IMR-90 (cell line): Measurements from ENCODE around the gene CUL7. TPM values are rescaled to one million over a fixed set of nuclear protein-coding genes. Genes with fewer than 3 reads are reported as not detected.

Experiments
- ATAC-seq: fragments of 200-7000 bp; cut with Tn5 transposase; 2 replicates; pipeline ENCODE4 v1.9.1; 2020; ENCODE audit warnings: low read depth, mild to moderate bottlenecking, moderate library complexity
- BruUV-seq: library from RNA; stranded (reverse); fragments of 400-500 nt; replicated peaks from 2 replicates; lab custom pipeline; 2021; lab: Mats Ljungman, UMichigan
- CTCF ChIA-PET: fragments of 300-600 bp; formaldehyde crosslinking; extraction: SDS; loops from one replicate; lab custom pipeline; 2021; ENCODE audit warnings: antibody characterized with exemption; lab: Yijun Ruan, JAX
- POLR2A ChIA-PET: fragments of 300-600 bp; sonication (Branson Sonifier 250); formaldehyde crosslinking; loops from one replicate; lab custom pipeline; 2022; ENCODE audit warnings: antibody characterized with exemption; ENCODE audit not compliant: unreplicated experiment; lab: Charles Lee
- DNase-seq: peaks from one replicate; pipeline ENCODE4 v3.0.0; 2013
- H2AFZ ChIP-seq: replicated peaks from 2 replicates; pipeline ENCODE3; 2013; ENCODE audit warnings: low read length, mild to moderate bottlenecking; ENCODE audit not compliant: poor library complexity
- H2AK5ac ChIP-seq: 2 replicates; pipeline ENCODE4 v1.6.1; 2013; ENCODE audit warnings: low read depth, low read length, inconsistent platforms
- H2AK9ac ChIP-seq: replicated peaks from 2 replicates; pipeline ENCODE3; 2013; ENCODE audit warnings: mild to moderate bottlenecking, low read depth, low read length, moderate library complexity; ENCODE audit not compliant: poor library complexity
- H2BK120ac ChIP-seq: 2 replicates; pipeline ENCODE4 v1.6.1; 2013; ENCODE audit warnings: low read depth, low read length, inconsistent platforms
- H2BK15ac ChIP-seq: 3 replicates; pipeline ENCODE4 v1.6.1; 2013; ENCODE audit warnings: low read depth, low read length, inconsistent platforms
- H2BK20ac ChIP-seq: 2 replicates; pipeline ENCODE4 v1.6.1; 2013; ENCODE audit warnings: low read depth, mild to moderate bottlenecking, inconsistent platforms, low read length, moderate library complexity
- H2BK5ac ChIP-seq: 2 replicates; pipeline ENCODE4 v1.6.1; 2013; ENCODE audit warnings: mild to moderate bottlenecking, low read depth, low read length, inconsistent platforms; ENCODE audit not compliant: poor library complexity, severe bottlenecking
- H3K14ac ChIP-seq: replicated peaks from 2 replicates; pipeline ENCODE4 v1.6.1; 2013; ENCODE audit warnings: low read depth, low read length, inconsistent platforms
- H3K18ac ChIP-seq: 2 replicates; pipeline ENCODE4 v1.6.1; 2013; ENCODE audit warnings: low read depth, low read length, control low read depth
- H3K23ac ChIP-seq: 2 replicates; pipeline ENCODE4 v1.6.1; 2013; ENCODE audit warnings: low read depth, low read length, inconsistent platforms
- H3K27ac ChIP-seq: 2 replicates; pipeline ENCODE4 v1.5.1; 2013; ENCODE audit warnings: mild to moderate bottlenecking, control low read depth, low read length; ENCODE audit not compliant: insufficient read depth
- H3K27me3 ChIP-seq: 2 replicates; pipeline ENCODE4 v1.6.1; 2013; ENCODE audit warnings: low read length; ENCODE audit not compliant: control insufficient read depth, insufficient read depth
- H3K36me3 ChIP-seq: 2 replicates; pipeline ENCODE4 v1.6.1; 2013; ENCODE audit warnings: low read length, mixed read lengths; ENCODE audit not compliant: control insufficient read depth, insufficient read depth
- H3K4ac ChIP-seq: 2 replicates; pipeline ENCODE4 v1.6.1; 2013; ENCODE audit warnings: low read depth, low read length, inconsistent platforms
- H3K4me1 ChIP-seq: 2 replicates; pipeline ENCODE4 v1.6.1; 2013; ENCODE audit warnings: low read length, mixed read lengths; ENCODE audit not compliant: control insufficient read depth, insufficient read depth
- H3K4me2 ChIP-seq: 2 replicates; pipeline ENCODE4 v1.6.1; 2013; ENCODE audit warnings: low read depth, mild to moderate bottlenecking, control low read depth, low read length, moderate library complexity
- H3K4me3 ChIP-seq: 2 replicates; pipeline ENCODE4 v1.5.1; 2013; ENCODE audit warnings: low read depth, mild to moderate bottlenecking, control low read depth, low read length, moderate library complexity; ENCODE audit not compliant: insufficient read depth
- H3K56ac ChIP-seq: 2 replicates; pipeline ENCODE4 v1.6.1; 2013; ENCODE audit warnings: low read length, inconsistent platforms; ENCODE audit not compliant: insufficient read depth; ENCODE audit errors: extremely low read depth
- H3K79me1 ChIP-seq, 2 experiments: 2 replicates each; pipeline ENCODE4 v1.6.1; 2013; ENCODE audit warnings: low read length in 2 of 2, inconsistent platforms in 1 of 2, low read depth in 1 of 2
- H3K9ac ChIP-seq: 2 replicates; pipeline ENCODE4 v1.6.1; 2013; ENCODE audit warnings: low read depth, low read length, control low read depth
- H3K9me1 ChIP-seq: 2 replicates; pipeline ENCODE4 v1.6.1; 2013; ENCODE audit warnings: low read length, inconsistent platforms; ENCODE audit not compliant: insufficient read depth
- H3K9me3 ChIP-seq: 2 replicates; pipeline ENCODE4 v1.6.1; 2013; ENCODE audit warnings: low read length; ENCODE audit not compliant: control insufficient read depth, insufficient read depth
- H4K20me1 ChIP-seq: 2 replicates; pipeline ENCODE4 v1.6.1; 2013; ENCODE audit warnings: low read length, inconsistent platforms; ENCODE audit not compliant: insufficient read depth
- H4K5ac ChIP-seq: 2 replicates; pipeline ENCODE4 v1.6.1; 2013; ENCODE audit warnings: mild to moderate bottlenecking, low read depth, low read length, control low read depth
- H4K8ac ChIP-seq, 2 experiments: 2 replicates each; pipeline ENCODE4 v1.6.1; 2013; ENCODE audit warnings: low read depth in 2 of 2, low read length in 2 of 2, control low read depth in 1 of 2, inconsistent platforms in 1 of 2
- H4K91ac ChIP-seq: 2 replicates; pipeline ENCODE4 v1.6.1; 2013; ENCODE audit warnings: low read depth, low read length, inconsistent platforms; ENCODE audit not compliant: insufficient read depth
- CEBPB ChIP-seq: IDR thresholded peaks from 2 replicates; pipeline ENCODE4 v1.6.1; 2012; ENCODE audit warnings: low read depth, low read length, improper control_type of control experiment
- CHD1 ChIP-seq: IDR thresholded peaks from 2 replicates; pipeline ENCODE4 v1.6.1; 2012; ENCODE audit warnings: low read depth, low read length, improper control_type of control experiment
- POLR2A ChIP-seq: IDR thresholded peaks from 2 replicates; pipeline ENCODE4 v1.6.1; 2012; ENCODE audit warnings: mild to moderate bottlenecking, low read depth, low read length
- WGBS, 2 experiments: methylation state at CpG; one replicate each; pipeline versions ENCODE4 v1.1.5 to v1.1.7; 2013; ENCODE audit warnings: missing lambda C conversion rate in 2 of 2; ENCODE audit not compliant: insufficient read length in 1 of 2; ENCODE audit errors: extremely low coverage in 2 of 2; 5-methylcytosine and 5-hydroxymethylcytosine counted together
- dilution Hi-C: fragments of 300-500 bp; cut with HindIII; formaldehyde crosslinking; loops from one replicate; pipeline ENCODE4 v1.14.3; 2018; ENCODE audit warnings: low sequenced_read_pairs; ENCODE audit not compliant: unreplicated experiment
- in situ Hi-C: fragments of 300-500 bp; cut with MboI; formaldehyde crosslinking; loops from 3 replicates; pipeline ENCODE4 v1.14.3; 2019; ENCODE audit warnings: low sequenced_read_pairs, inconsistent platforms, mixed read lengths
- intact Hi-C: fragments of 100-400 bp; cut with micrococcal nuclease; formaldehyde crosslinking; loops from 2 replicates; pipeline ENCODE4 v1.10.0; 2022
- polyA plus RNA-seq, 3 experiments: library from polyadenylated mRNA; depleted of rRNA; stranded (reverse); fragments of >200 nt; gene quantifications; 2 replicates each; pipeline ENCODE4 v1.2.3, GENCODE V29; 2012; ENCODE audit warnings: low replicate concordance in 1 of 3
- total RNA-seq: library from RNA; depleted of rRNA; stranded (reverse); fragments of >200 nt; gene quantifications from 2 replicates; pipeline ENCODE4 v1.2.3, GENCODE V29; 2012
- TF ChIP-seq, protein P1 (sequence below): fragments of 150-350 bp; IDR thresholded peaks from 2 replicates; pipeline ENCODE4 v1.6.1; 2017; ENCODE audit warnings: mild to moderate bottlenecking, antibody characterized with exemption, low read length, low read depth

CUL7 gene
- total and polyA plus RNA-seq, 2 of the 4 experiments (the other 2 are of a cell fraction): 38.0 to 39.3 TPM

DNA sequence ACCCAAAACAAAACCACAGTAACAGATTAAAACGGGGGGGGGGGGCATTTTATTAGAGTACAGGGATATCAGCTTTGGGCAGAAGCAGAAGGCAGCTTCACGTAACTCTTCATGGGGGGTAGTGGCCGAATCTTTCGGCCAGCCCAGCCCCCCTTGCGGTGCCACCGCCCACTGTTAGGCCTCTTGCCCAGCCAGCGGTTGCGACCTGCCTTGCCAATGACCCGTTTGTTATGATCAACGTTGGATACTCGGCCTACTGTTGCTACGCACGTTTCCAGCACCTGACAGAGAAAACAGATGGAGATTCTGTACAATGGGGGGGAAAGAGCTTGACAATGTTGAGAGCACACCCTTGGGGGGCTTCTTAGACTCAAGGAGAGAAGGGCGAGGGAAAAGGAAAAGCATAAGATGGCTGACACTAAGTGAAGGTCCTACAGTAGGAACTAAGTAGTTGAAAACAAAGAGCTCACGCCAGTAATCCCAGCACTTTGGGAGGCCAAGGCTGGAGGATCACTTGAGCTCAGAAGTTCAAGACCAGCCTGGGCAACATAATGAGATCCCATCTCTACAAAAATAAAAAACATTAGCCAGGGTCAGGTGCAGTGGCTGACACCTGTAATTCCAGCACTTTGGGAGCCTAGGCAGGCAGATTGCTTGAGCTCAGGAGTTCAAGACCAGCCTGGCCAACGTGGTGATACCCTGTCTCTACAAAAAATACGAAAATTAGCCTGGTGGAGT, 724 bp upstream of the CUL7 start:
- no peak for ATAC-seq

More for the DNA sequence above, 724 bp upstream of the CUL7 start:
- Histone ChIP-seq H4K5ac (peak overlapping the region; percentile 95), H3K56ac (no peak overlapping the region), H3K4me3 (peak overlapping the region; percentile 16; the same call in 1 of the 2 replicates), H4K8ac (peak overlapping the region; percentile 84 to 97), H3K27me3 (no peaks in the 10 kb centered on the region), H3K27ac (peak overlapping the region; percentile 17; the same call in 1 of the 2 replicates), H3K79me1 (peaks cover 30 to 64% of the 10 kb centered on the region in 2 experiments), H2AFZ (peak overlapping the region; percentile 28), H2AK9ac (peak overlapping the region; percentile 92), H2AK5ac (peak overlapping the region; percentile 92), H3K23ac (no peak overlapping the region), H2BK15ac (no peak overlapping the region; the same call in 2 of the 3 replicates), H3K36me3 (peaks cover 36% of the 10 kb centered on the region), H2BK120ac (no peak overlapping the region), H3K4me2 (no peak overlapping the region), H4K91ac (peak overlapping the region; percentile 41; the same call in 1 of the 2 replicates), H2BK20ac (no peak overlapping the region), H3K14ac (peak overlapping the region; percentile 66; the same call in 1 of the 2 replicates), H3K4ac (peak overlapping the region; percentile 51), H3K9me3 (no peaks in the 10 kb centered on the region), H3K18ac (no peak overlapping the region), H3K9me1 (peaks cover 21% of the 10 kb centered on the region), H2BK5ac (peak overlapping the region; percentile 61), H3K4me1 (peaks cover 20% of the 10 kb centered on the region), H4K20me1 (no peaks in the 10 kb centered on the region), H3K9ac (no peak overlapping the region)
- TF ChIP-seq, protein P1, sequence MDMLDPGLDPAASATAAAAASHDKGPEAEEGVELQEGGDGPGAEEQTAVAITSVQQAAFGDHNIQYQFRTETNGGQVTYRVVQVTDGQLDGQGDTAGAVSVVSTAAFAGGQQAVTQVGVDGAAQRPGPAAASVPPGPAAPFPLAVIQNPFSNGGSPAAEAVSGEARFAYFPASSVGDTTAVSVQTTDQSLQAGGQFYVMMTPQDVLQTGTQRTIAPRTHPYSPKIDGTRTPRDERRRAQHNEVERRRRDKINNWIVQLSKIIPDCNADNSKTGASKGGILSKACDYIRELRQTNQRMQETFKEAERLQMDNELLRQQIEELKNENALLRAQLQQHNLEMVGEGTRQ: no peak
- no peak for TF ChIP-seq CEBPB
- TF ChIP-seq CHD1: no peak
- TF ChIP-seq POLR2A: no peak
- POLR2A ChIA-PET: interaction anchor here (0.5 to 1.1 kb wide), 5 partner anchors 9 to 302 kb away, joined by 3 to 4 read pairs (median 3); no protein-coding TSS in a partner anchor
- in situ Hi-C loops (no loop called here), dilution Hi-C loops (no loop called here), intact Hi-C loops (loop anchor here (1.0 to 5.0 kb wide), 2 partner anchors 10 to 88 kb away; no protein-coding TSS in a partner anchor)
- no TSS peak for BruUV-seq
- no peak for DNase-seq
- CTCF ChIA-PET: no interaction called here
- WGBS, 2 experiments: 72% methylated on average over 11 of the region's 17 CpGs; no CpG with 5 or more reads in 1 of the 2 experiments
